COR-L47 (cell line): Measurements from ENCODE around the gene HMSD.
"Not testable (repeated sequence)": the region's sequence is repeated elsewhere in the genome, so short reads cannot be mapped to it uniquely, and the experiment has no call there.

Source experiments
- DNase-seq: peaks from one replicate; lab custom pipeline; 2025; lab: John Stamatoyannopoulos, UW

HMSD gene

GRCh38 chr18:63949068-63949737 lies at the start of gene HMSD:
Gene HMSD (plus strand): TSS chr18:63949301. CDS start chr18:63953456, 4,155 bp downstream.
- peak; percentile 93 for DNase-seq

GRCh38 chr18:63903851-63904570 lies 45.1 kb upstream of the HMSD start:
- DNase-seq, result no peak

GRCh38 chr18:63904694-63905093 lies 44.4 kb upstream of the HMSD start:
- DNase-seq, result no peak

GRCh38 chr18:63905361-63905760 lies 43.7 kb upstream of the HMSD start:
- DNase-seq, result no peak

GRCh38 chr18:63906056-63906455 lies 43.0 kb upstream of the HMSD start:
- DNase-seq, result no peak

GRCh38 chr18:63907664-63908063 lies 41.4 kb upstream of the HMSD start, which contains the start of gene SERPINB10:
Gene SERPINB10 (plus strand): TSS chr18:63907958. CDS start chr18:63915511, 7,553 bp downstream.
- no peak for DNase-seq

GRCh38 chr18:63908858-63909257 lies 40.2 kb upstream of the HMSD start:
- DNase-seq, result no peak

GRCh38 chr18:63909870-63910269 lies 39.2 kb upstream of the HMSD start:
- DNase-seq, result no peak

- no peak for DNase-seq
Observed at GRCh38 chr18:63917817-63918216, 31.3 kb upstream of the HMSD start.

GRCh38 chr18:63922049-63922448 lies 27.1 kb upstream of the HMSD start:
- DNase-seq, result no peak

GRCh38 chr18:63924551-63924950 lies 24.6 kb upstream of the HMSD start:
- DNase-seq, result no peak

GRCh38 chr18:63928331-63928730 lies 20.8 kb upstream of the HMSD start:
- DNase-seq, result no peak

- not testable (repeated sequence) for DNase-seq
Observed at GRCh38 chr18:63929369-63929768, 19.7 kb upstream of the HMSD start.

GRCh38 chr18:63930773-63931354 lies 18.2 kb upstream of the HMSD start:
- DNase-seq, result no peak

GRCh38 chr18:63936156-63936931 lies 12.8 kb upstream of the HMSD start:
- DNase-seq, result peak; percentile 91

GRCh38 chr18:63936932-63937393 lies 12.1 kb upstream of the HMSD start:
- DNase-seq, result no peak

- DNase-seq, result no peak
Observed at GRCh38 chr18:63940008-63940407, 9.1 kb upstream of the HMSD start.

GRCh38 chr18:63940543-63941050 lies 8.5 kb upstream of the HMSD start:
- DNase-seq, result not testable (repeated sequence)

GRCh38 chr18:63947051-63947790 lies 1.9 kb upstream of the HMSD start:
- DNase-seq, result no peak

- no peak for DNase-seq
Observed at GRCh38 chr18:63951302-63951705, 2.2 kb downstream of the HMSD start.

- DNase-seq, result no peak
Observed at GRCh38 chr18:63953811-63954210, 4.7 kb downstream of the HMSD start.
